Stimulated activated naive CD4-positive, alpha-beta T cell (primary cell): Measurements from ENCODE around the gene ZNF180.
A peak's percentile ranks its signal among the peaks of the same experiment; 100 is the strongest.
"Not testable (repeated sequence)": the region's sequence is repeated elsewhere in the genome, so short reads cannot be mapped to it uniquely, and the experiment has no call there.

Source experiments
- DNase-seq, 6 experiments: peaks; one replicate each; lab custom pipeline; 2025; lab: John Stamatoyannopoulos, UW

Gene ZNF180

GRCh38 chr19:44498988-44499387 lies 1.3 kb downstream of the ZNF180 start:
- DNase-seq: no peak

GRCh38 chr19:44496711-44497110 lies 3.6 kb downstream of the ZNF180 start:
- DNase-seq: no peak

GRCh38 chr19:44476559-44477408 lies 23.5 kb downstream of the ZNF180 start:
- peak in 2 of 6 experiments; percentile 20 to 40 for DNase-seq

GRCh38 chr19:44468730-44469129 lies 31.6 kb downstream of the ZNF180 start:
- not testable (repeated sequence) for DNase-seq

GRCh38 chr19:44462600-44463286 lies 37.6 kb downstream of the ZNF180 start:
- DNase-seq: not testable (repeated sequence)

- not testable (repeated sequence) for DNase-seq
Observed at GRCh38 chr19:44456016-44456415, 44.3 kb downstream of the ZNF180 start.

GRCh38 chr19:44455100-44455499 lies 45.2 kb downstream of the ZNF180 start:
- DNase-seq: no peak

- no peak for DNase-seq
Observed at GRCh38 chr19:44452367-44452766, 48.0 kb downstream of the ZNF180 start.

- DNase-seq: no peak
Observed at GRCh38 chr19:44451687-44452086, 48.6 kb downstream of the ZNF180 start.

GRCh38 chr19:44447916-44448674 lies 52.2 kb downstream of the ZNF180 start, which contains the start of gene ZNF229:
Gene ZNF229 (minus strand): TSS chr19:44448472. CDS start chr19:44442847, 5,625 bp downstream.
- peak; percentile 14 to 75 (median 65) for DNase-seq

GRCh38 chr19:44438441-44438840 lies 61.9 kb downstream of the ZNF180 start:
- no peak for DNase-seq

GRCh38 chr19:44435441-44435840 lies 64.9 kb downstream of the ZNF180 start:
- no peak for DNase-seq

- no peak for DNase-seq
Observed at GRCh38 chr19:44430956-44431355, 69.4 kb downstream of the ZNF180 start.
